Measurements from ENCODE around the gene ZMYM4.

Gene ZMYM4

DNA sequence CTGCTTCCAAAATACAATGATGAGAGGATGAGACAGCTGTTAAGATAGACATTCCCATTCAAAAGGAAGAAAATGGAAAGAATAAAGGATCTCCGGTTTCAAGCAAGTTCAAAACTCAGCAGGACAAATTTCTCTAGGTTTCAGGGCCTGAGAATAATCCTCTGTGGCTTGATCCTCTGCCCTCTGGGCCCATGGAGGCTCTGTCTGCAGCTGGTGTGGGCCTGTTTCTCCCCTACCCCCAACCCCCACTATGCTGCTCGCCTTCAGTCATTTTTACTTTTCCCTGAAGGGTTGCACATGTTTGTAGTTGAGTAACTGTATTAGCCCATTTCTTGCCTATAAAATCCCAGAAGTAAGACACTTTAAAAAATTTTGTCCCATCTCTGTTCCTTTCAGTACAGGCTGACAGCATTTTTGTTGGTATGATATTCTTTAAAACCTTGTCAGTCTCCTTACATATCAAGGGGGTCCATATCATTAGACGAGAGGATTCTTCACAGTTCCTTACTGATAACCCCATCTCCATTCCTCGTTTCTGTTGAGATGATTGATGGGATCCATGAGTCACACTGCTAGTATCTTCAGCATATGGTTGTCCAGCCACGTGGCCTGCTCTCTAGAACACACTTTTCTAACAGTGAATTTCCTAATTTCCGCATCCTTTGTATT lies 10.5 kb downstream of the ZMYM4 start:
- DNase-seq, result no peak

DNA sequence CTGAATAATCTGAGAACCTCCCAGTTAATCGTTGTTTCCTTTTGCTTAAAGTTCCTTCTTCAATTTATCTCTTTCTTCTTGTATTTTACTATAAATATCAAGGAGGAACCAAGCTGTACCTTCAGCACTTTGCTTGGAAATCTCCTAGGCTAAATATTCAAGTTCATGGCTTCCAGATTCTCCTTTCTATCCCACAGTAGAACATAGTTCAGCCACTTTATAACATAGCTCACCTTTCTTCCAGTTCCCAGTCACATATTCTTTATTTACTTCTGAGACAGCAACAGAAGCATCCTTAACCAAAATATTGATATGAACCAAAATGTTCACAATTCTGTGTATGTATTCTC lies 11.0 kb downstream of the ZMYM4 start:
- DNase-seq, result no peak

DNA sequence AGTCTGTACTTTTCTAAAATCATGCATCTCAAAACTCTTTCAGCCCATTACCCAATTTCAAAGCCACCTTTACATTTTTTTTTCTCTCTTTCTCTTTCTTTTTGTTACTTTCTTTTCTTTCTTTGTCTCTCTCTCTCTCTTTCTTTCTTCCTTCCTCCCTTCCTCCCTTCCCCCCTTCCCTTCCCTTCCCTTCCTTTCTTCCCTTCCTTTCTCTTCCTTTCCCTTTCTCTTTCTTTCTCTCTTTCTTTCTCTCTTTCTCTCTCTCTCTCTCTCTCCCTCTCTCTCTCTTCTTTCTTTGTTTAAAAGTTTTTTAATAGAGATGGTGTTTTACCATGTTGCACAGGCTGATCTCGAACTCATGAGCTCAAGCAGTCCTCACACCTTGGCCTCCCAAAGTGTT lies 11.5 kb downstream of the ZMYM4 start:
- DNase-seq, result no peak

DNA sequence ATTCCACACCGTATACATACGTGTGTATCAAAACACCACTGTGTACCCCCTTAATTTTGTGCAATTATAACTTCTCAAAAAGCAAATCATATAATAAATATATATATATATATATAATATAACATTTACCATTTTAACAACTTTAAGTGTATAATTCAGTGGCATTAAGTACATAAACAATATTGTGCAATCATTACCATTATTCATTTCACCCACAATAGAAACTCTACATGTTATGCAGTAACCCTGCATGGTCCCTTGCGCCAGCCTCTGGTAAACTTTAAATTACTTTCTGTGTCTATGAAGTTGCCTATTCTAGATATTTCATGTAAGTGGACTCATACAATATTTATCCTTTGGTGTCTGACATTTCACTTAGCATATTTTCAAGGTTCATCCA lies 13.1 kb downstream of the ZMYM4 start:
- DNase-seq, result no peak

DNA sequence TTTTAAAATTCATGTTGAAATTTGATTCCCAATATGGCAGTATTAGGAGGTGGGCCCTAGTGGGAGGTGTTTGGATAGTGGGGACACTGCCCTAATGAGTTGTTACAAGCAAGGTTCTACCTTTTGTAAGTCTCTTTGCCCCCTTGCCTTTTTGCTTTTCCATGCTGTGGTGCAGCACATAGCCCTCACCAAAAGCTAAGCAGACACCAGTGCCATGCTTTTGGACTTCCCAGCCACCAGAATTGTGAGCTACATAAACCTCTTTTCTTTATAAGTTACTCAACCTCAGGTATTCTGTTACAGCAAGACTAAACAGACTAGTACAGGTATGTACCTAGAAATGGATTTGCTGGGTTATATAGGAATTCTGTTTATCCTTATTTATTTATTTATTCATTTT lies 13.7 kb downstream of the ZMYM4 start:
- DNase-seq, result no peak

DNA sequence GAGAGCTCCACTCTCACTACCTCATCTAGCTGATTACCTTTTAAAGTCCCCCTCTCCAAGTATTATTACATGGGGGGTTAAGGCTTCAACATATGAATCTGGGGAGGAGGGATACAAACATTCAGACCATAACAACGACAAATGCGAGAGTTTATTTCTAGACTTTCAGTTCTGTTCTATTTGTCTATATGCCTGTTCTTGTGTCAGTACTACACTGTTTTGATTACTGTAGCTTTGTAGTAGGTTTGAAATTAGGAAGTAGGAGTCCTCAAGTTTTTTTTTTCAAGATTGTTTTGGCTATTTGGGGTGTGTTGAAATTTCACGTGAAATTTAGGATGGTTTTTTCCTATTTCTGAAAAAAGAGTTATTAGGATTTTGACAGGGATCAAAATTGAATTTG lies 16.3 kb downstream of the ZMYM4 start:
- DNase-seq, result no peak

DNA sequence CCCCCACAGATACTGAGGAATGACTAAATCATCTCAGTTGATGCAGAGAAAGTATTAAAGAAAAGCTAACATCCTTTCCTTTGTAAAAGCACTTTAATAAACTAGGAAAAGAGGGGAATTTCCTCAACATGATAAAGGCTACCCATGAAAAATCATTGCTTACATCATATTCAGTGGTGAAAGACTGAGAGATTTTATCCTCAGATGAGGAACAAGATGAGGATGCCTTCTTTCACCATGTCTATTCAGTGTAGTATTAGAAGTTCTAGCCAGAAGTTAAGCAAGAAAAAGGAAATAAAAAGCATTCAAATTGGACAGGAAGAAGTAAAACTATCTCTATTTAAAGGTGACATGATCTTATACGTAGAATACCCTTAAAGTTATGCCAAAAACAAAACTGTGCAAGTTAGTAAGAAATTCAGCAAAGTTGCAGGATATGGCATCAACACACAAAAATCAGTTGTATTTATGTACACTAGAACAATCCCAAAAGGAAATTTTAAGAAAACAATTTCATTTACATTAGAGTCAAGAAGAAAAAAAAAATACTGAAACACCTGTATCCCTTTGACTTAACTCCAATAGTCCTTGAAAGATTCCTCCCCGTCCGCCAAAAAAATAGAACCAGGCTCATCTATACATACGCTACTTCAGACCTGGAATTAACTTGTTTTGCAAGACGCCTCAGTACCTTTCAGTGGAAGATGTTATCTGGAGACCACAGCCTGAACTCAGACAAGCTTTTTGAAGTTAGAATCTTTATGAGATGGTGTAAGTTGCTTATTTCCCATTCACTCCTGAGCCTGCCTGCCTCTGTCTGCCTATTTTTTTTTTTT lies 17.5 kb downstream of the ZMYM4 start:
- DNase-seq, result no peak

DNA sequence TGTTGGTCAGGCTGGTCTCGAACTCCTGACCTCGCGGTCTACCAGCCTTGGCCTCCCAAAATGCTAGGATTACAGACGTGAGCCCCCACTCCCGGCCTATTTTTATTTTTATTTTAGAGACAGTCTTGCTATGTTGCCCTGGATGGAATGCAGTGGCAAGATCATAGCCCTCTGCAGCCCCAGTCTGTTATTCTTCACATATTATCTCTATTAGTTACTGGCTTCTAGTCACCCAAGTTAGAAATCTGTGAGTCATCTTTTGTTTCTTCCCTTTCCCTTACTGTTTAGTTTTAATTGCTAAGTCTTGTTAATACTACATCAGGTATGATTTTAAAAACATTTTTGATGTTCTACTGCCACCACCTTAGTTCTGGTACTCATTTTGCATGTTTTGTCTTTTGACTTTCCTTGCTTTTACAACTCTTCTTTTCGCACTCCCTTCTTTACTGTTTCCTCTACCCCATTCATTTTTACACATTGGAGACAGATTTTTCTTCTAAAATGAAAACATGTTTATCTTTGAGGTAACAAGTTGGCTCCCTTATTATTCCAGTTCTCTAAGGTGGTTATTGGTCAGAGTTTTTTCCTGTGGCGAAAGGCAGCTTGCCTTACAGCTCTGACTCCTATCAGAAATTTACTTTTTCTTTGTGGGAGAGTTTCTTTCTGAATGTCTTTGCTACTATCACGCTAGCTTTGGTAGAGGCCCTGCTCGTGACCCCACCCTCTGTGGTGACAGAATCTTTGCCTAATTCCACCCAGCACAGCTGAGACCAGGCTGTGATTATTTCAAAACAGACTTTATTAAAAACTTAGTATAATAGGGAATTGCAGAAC lies 19.5 kb downstream of the ZMYM4 start:
- no peak for DNase-seq

DNA sequence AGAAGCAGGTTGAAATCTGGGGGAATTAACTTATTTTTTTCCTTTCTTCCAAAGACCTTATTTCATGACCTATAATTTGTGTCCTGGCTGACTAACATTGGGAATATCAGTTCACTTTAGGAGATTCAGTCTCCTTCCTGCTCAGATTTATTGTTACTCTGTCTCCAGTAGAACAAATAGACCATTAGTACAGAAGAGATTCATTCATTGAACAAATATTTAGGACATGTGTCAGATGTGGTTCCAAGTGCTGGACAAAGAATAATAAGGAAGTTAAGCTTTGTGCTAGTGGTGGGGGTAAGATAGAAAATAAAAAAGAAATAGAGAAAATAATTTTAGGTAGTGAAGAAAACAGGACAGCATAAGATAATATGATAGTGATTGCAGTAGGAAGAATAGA lies 20.3 kb downstream of the ZMYM4 start:
- DNase-seq, result no peak

DNA sequence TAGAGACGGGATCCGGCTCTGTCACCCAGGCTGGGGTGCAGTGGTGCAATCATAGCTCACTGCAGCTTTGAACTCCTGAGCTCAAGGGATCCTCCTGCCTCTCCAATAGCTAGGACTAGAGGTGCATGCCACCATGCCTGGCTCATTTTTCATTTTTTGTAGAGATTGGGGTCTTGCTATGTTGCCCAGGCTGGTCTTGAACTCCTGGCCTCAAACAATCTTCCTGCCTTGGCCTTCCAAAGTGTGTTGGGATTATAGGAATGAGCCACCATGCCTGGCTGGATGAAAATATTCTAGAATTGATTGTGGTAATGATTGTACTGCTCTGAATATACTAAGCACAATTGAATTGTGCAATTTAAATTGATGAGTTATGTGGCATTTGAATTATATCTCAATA lies 21.9 kb downstream of the ZMYM4 start:
- no peak for DNase-seq

DNA sequence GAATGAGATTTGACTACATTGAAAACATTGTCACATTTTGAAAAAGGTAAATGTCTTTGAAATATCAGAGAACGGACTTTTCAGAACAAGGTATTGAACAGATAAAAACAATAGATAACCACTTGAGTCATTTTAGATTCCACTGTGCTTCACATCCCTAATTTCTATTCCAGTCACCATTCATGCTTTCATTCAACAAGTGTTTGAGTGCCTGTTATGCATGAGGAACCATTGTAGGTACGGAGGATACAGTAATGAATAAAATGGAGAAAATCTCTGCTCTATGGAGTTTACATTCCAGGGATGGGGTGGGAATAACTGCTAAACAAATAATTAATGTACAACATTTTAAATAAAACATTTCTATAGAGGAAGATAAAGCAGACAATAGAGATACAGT lies 26.3 kb downstream of the ZMYM4 start:
- DNase-seq, result no peak

DNA sequence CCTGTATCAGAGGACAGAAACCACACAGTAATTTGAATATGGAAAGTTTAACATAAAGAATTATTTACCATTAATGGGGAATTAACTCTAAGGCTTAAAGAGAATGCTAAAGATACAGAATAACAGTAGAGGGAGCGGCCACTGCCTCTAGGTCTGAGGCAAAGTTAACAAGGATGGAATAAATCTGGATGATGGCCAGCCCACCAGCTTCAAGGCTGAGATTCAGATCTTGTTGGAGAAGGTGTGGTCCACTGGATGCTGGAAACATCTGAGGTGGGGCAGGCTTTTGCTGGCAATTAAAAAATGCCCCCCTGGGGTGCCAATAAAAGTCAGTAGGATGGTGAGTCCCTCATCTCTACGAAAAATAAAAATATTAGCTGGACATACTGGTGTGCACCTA lies 29.4 kb downstream of the ZMYM4 start:
- DNase-seq, result no peak

DNA sequence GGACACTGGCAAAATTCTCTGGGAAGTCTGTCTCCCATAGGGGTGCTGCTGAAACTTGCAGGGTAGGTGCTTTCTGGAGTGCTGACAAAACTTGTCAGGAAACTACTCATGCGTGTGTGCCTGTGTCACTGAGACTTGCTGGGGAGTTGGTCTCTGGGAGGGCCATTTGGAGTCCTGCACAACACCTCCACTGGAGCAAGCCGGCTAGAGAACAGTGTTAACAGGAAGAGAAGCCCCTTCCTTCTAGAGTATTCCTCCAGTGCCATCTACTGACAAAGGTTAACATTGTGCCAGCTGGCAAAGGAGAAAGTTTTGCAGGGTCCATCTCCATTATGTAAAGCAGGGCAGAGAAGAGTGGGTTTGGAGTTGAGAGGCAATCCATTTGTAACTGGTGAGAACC lies 30.0 kb downstream of the ZMYM4 start:
- no peak for DNase-seq

DNA sequence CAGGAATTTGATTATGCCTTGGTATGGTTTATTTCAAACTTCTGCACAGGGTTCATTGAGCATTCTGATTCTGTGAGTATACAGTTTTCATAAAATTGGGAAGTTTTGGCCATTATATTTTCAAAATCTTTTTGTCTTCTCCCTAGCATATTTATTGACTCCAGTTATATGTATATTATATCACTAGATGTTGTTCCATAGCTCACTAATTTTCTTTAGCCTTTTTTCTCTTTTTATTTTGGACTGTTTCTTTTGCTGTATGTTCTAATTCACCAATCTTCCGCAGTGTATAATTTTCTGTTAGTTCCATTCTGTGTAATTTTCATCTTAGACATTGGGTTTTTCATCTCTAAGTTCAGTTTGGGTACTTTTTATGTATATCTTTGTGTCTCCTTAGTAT lies 31.9 kb downstream of the ZMYM4 start:
- DNase-seq, result no peak

DNA sequence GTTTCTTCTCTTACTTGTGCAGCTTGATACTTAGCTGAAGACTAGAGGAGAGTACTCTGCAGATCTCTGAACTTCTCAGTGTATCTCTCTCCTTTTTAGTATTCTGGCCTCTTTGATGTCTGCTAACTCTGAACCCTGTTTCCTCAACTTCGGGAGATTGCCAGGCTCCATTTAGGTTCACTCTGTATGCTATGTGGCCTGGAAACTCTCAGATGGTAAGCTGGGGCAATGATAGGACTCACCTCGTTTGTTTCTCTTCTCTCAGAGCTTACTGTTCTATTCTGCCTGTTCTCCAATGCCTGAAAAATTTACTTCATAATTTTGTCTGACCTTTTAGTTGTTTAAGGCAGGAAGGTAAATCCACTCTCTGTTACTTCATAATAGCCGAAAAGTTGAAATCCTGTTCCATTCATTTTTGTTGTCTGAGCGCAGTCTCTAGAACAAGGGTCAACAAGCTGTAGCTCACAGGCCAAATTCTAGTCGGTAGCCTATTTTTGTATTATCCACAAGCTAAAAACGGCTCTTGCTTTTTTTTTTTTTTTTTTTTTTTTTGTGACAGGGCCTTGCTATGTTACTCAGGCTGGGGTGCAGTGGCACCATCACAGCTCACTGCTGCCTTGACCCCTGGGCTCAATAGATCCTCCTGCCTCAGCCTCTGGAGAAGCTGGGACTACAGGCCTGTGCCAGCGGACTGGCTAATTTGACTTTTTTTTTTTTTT lies 33.3 kb downstream of the ZMYM4 start:
- no peak for DNase-seq

DNA sequence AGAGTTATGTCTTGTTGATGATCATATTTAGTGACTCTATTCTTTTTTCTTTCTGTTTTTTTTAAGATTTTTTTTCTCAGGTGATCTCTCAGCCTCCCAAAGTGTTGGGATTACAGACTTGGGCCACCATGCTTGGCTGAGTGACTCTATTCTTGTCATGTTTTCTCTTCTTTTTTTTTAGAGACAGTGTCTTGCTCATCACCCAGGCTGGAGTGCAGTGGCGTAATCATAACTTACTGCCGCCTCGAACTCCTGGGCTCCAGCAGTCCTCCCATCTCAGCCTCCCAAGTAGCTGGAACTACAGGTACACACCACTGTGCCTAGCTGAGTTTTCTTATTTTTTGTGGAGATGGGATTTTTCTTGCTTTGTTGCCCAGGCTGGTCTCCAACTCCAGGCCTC lies 36.9 kb downstream of the ZMYM4 start:
- no peak for DNase-seq

DNA sequence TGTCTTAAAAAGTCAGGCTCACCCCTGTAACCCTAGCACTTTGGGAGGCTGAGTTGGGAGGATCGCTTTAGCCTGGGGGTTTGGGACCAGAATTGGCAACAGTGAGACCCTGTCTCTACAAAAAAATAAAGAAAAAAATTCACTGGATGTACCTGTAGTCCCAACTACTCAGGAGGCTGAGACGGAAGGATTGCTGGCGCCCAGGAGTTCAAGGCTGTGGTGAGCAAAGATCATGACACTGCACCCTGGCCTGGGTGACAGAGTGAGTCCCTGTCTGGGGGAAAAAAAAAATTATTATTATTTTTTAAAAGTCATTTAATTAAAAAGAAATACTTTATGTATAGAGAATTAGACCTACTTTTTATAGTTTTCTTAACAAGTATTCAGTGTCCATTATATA lies 47.1 kb downstream of the ZMYM4 start:
- DNase-seq, result no peak

DNA sequence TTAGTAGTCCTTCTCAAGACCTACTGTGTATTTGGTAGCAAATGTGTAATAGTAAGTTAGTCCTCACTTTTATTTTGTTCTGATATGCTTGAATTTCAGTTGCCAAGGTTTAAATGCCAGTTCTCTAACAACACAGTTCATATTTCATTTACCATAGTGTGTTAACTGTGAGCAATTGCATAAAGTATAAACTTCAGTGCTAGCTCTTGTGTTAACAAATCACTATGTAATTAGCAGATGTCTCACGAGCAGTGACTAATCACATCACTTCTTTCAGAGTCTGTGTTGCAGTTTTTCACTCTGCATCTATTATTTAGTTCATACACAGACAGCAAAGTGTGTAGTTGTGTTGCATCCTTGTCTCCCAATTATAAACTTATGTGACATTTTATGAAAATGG lies 47.8 kb downstream of the ZMYM4 start:
- no peak for DNase-seq

DNA sequence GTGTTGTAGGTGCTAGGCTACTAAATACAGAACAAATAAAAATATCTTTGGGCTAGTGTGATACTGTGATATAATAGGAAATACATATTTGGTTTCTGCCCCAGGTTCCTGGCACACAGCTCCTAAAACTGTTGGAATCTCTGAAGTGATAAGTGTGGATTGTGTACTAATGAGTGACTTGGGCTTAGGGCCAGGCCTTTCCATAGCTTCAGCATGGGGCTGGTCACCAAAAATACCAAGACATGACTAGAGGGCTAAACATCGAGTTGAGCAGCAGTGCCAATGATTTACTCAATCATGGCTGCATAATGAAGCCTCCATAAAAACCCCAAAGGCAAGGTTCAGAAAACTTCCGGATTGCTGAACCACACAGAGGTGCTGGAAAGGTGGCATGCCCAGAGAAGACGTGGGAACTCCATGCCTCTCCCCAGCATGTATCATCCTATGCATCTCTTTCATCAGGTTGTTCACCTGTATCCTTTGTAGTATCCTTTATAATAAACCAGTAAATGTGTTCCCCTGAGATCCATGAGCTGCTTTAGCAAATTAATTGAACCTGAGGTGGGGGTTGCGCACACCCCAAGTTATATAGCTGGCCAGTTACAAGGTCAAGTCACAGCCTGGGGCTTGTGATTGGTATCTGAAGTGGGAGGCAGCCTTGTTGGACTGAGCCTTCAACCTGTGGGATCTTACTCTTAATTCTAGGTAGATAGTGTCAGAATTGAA lies 51.6 kb downstream of the ZMYM4 start:
- DNase-seq, result no peak

DNA sequence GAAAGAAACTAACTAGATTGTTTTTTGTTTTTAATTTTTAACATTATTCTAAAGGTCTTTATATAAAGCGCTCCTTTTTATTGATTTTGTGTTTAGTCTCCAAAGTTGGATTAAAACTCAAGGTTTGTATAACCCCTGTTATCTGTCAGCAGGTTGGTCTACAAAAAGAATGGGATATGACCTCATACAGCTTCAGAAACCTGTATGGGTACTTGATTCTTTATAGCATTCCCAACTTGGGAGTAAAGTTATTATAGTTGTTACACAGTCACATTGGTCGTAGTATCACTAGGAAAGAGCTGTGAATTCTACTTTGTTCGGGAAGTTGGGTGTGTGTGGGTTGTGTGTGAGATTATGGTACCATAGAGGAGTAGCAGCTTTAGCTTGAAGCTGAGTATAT lies 52.4 kb downstream of the ZMYM4 start:
- DNase-seq, result no peak

DNA sequence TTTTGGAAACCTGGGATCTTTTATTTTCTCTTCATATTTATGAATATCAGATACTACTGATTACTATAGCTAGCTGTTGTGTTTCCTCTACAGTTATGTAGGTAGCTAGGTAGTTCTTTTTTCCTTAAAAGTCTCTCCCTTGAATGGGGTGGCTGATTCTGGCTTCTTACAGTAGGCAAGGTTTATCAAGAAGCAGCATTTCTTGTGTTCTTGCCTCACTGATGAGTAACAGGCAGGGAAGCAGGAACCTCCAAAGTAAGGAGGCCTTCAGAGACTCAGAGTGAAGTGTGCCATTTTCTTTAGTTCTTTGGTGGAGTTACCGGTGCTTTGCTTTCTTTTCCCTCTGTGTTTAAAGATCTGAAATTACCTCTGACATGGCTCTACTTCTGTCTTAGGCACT lies 56.0 kb downstream of the ZMYM4 start:
- no peak for DNase-seq

DNA sequence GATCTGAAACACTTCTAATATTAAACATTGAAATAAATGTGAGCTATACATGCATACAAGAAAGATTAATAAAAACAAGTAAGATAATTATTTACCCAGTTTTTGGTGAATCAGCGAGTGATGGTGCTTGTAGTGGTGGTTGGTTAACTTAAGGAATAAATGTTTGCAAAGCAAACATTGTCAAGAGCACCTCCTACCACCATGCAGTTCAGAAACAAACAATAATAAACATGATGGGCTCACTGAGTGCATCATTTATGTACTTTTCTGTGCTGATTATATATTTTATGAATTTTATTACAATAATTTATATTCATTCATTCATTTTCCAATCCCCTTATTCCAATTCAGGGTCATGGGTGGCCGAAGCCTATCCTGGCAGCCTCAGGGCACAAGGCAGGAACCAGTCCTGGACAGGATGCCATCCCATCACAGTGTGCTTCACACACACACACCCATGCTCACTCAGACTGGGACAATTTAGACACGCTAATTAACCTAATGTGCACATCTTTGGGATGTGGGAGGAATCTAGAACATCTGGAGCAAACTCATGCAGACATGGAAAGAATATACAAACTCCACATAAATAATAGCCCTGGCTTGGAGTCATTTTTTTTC lies 57.8 kb downstream of the ZMYM4 start:
- DNase-seq, result no peak
